ENCODE measurements around the gene AKR1B15.
A peak's percentile ranks its signal among the peaks of the same experiment; 100 is the strongest.

The AKR1B15 gene

DNA sequence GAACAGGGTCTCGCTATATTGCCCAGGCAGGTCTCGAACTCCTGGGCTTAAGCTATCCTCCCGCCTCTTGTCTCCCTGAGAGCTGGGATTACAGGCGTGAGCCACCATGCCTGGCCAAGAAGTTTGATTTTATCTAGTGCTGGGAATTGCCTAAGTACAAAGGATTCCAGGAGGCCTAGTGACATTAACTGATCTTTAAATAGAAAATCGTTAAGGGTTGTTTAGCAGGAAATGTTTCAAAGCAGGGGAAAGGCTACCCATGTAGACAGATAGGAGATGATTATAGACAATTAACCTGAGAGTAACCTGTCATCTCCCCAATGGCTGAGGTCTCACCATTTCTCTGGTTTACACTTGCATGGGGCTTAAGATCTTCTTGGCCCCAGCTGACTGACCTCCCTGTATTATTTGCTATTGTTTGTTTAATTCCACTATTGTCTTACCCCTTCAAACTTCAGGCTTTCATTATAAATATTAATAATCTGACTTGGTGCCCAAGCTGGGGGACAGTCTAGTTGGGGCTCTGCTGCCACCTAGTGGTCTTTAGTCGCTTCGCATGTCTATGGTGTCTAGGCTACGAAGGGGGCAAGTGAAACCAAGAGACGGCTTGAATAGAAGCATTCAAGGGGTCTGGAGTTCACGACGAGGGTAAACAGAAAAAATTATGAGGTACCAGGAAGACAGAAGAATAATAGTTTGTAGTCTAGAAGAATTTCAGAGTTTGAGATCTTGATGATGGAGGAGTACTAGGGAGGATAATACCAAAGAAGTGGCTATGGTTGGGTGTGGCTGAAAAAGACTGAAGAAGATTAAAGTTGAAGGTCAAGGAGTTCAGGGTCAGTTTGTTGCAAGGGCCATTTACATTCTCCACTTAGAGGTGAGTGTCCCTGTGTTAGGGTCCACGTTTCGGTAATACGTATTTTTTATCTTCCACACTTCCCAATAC lies 57.3 kb downstream of the AKR1B15 start:
- FAIRE-seq (peak; percentile 65), DNase-seq (ENCODE audit: extremely low spot score, insufficient read length, low read depth) (peak; percentile 15)

DNA sequence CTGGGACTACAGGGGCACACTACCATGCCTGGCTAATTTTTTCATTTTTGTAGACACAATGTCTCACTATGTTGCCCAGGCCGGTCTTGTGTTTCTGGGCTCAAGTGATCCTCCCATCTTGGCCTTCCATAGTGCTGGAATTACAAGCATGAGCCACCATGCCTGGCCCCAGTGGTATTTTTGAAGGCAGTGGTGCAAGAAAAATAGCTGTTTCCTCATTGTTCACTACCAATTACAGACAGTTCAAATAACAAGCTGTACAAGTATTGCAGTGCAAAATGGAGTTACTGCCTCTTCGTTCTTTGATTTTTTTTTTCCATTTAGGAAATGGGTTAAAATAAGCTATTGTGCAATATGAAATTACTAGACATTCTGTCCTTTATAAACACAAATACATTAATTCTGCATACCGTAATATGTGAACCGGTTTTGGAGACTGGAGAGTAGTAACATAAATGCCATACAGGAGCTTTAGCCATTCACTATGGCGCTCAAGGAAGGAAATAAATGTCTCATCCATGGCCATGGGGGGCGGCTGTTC lies 62.8 kb downstream of the AKR1B15 start:
- no peak for FAIRE-seq
- DNase-seq (ENCODE audit: extremely low spot score, insufficient read length, low read depth) = no peak

DNA sequence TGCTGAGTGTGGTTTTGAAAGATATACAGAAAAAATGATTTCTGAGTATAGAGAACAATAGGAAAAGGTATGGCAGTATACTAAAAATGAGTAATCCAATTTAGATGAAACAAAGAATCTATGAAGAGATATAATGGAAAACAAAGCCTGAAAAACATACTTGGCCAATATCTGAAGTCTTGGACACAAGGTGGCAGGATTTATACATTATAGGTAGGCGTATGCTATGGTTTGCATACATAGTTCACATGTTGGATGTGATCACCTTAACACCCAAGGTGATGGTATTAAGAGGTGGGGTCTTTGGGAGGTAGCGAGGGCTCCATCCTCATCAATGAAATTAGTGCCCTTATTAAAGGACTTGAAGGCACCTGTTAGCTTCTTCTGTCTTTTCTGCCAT lies 63.3 kb downstream of the AKR1B15 start:
- DNase-seq (ENCODE audit: extremely low spot score, insufficient read length, low read depth) (no peak), FAIRE-seq (no peak)

DNA sequence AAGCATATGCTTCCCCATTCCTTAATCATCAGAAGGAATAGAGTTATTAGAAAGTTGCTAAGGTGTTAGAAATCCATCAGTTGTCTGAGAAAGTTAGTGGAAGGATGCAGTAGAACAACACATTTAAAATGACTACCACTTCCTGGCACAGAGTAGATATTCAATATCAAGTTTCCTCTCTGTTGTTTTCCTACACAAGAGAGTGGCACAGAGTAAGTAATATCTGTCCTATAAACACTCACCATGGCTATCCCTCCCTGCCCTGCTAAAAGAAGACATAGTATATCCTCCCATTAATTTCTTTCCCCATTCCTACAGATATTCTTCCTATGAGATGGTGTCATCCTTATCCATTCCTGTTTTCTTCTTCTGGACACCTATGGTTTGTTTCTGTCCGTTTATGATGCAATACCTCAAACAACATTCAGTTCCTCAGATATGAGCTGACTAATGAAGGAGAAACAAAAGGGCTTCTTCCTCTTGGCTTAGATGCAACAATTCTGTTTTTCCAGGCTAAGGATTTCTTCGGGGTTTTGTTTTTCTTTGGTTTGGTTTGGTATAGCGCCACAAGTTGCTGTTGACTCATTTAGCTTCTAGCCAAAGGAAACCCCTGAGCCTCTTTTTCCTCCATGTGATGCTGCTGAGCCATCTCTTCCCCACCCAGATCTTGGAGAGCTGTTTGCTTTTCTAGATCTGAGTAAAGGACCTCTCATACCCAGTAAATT lies 64.9 kb downstream of the AKR1B15 start:
- FAIRE-seq = no peak
- DNase-seq (ENCODE audit: extremely low spot score, insufficient read length, low read depth) = no peak

DNA sequence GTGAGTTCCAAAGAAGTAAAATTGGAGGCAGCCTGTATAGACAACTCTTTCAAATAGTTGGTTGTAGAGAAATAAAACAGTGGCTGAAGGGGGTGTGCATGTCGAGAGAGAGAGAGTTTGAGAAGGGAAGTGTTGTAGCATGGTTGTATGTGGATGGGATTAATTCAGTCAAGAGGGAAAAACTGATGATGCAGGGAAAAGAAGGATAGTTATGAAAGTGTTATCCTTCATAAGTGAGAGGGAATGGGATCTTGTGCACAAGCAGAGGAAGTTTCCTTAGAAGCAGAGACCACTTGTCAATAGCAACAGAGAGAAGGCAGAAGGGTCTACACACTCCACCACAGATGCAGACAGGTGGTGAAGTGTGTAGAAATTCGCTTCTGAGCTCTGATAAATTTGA lies 67.7 kb downstream of the AKR1B15 start:
- FAIRE-seq = no peak
- no peak for DNase-seq (ENCODE audit: extremely low spot score, insufficient read length, low read depth)

DNA sequence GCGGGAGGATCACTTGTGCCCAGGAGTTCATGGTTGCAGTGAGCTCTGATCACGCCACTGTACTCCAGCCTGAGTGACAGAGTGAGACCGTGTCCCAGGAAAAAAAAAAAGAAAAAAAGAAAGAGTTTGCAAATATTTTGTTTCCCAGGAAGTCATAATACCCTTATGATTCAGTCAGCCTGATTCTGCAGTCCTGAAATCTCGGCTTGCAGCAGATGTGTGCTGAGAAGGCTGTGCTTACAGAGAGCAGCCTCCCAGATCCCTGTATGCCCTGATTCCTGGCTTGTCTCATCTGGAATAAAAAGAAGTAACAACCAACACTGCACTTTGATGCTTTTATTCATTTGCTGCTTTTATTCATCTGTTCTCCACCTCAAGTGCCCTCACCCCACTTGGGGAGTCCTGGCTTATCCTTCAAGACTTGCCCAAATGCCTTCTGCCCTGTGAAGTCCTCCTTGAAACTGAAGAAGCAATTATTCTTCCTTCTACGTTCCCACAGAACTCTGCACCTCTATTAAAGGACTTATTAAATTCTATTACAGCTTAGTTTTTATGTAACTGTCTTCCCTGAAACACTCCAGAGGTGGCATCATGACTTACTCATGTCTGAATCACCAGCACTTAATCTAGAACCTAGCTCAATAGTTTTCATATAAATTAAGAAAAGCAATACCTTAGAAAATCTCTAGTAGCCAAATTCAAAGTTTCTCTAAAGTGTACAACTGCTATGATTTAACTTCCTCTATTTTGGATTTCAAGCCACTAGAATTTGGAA lies 70.0 kb downstream of the AKR1B15 start:
- no peak for DNase-seq (ENCODE audit: extremely low spot score, insufficient read length, low read depth)
- no peak for FAIRE-seq

DNA sequence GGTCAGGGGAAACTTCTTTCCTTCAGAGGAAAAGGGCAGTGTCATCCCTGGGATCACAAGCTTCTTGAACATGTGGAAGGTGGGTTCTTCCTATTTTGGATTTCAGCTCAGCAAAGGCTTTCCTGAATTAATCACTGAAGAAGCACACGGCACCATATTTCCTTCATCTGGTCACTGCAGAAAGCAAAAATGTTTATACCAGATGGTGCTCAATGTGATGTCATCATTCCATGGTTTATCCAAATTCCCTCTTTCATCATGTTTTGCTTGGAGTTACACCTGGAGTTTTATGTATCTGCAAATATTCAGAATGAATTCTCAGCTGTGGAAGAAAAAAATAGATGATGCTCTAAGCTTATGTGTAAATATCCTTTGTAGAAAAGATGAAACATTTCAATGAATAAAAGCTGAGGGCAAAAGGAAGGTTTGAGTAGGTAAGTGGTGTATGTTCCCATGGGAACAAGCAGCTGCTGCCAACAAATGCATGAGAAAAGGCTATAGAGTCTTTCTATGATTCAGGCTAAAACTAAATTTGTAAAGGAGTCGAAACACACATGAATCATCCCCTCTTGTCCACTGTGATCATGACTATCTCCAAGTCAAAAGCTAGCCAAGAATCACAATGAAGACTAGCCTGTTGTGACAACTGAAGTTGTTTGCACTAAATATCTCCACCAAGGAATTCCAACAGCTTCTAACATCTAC lies 70.9 kb downstream of the AKR1B15 start:
- FAIRE-seq (no peak), DNase-seq (ENCODE audit: extremely low spot score, insufficient read length, low read depth) (no peak)

DNA sequence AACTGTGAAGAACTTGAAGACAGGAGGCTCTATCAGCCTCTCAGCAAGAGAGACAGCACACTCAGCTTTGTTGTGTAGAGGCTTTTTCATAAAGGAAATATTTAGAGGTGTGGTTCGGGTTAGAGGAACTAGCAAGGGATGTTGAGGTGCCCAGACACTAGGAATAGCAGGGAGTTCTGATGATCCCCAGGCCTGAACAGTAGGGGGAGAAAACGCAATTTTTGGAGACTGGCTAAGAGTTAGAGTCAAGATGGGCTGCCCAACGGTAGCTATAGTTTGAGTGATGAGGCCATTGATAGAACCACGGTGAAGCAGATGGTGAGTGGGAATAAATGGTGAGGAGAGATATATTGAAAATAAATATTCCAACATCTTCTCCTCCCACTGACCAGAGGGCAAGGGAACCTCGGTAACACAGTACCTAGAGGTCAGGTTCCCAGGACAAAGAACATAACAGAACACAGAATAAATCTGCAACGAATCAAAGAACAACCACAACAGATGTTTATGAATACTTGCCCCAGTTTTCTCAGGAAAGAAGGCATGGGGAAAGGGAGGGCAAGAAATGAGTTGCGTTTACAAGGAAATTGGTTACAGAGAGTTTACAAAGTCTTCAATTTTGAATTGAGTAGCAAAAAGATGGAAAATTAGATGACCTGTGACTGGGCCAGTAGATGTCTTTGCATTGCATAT lies 73.5 kb downstream of the AKR1B15 start:
- FAIRE-seq (no peak), DNase-seq (ENCODE audit: extremely low spot score, insufficient read length, low read depth) (no peak)

DNA sequence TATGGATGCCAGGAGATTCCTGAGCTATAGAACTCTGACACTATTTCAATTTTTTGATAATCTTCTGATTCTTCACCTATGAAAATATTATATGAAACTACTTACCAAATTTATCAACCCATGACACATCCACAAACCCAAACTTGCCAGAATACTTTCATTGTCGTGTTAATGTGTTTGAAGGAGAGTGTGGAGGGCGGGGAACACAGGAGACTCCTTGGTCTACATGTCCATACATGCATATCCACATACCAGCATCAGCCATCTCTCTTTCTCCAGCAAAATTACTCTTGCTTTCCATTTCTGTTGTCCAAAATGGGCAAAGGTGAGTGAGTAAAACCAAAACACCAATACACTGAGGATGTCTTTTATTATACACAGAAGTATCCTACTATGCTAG lies 74.3 kb downstream of the AKR1B15 start:
- FAIRE-seq (no peak), DNase-seq (ENCODE audit: extremely low spot score, insufficient read length, low read depth) (no peak)

DNA sequence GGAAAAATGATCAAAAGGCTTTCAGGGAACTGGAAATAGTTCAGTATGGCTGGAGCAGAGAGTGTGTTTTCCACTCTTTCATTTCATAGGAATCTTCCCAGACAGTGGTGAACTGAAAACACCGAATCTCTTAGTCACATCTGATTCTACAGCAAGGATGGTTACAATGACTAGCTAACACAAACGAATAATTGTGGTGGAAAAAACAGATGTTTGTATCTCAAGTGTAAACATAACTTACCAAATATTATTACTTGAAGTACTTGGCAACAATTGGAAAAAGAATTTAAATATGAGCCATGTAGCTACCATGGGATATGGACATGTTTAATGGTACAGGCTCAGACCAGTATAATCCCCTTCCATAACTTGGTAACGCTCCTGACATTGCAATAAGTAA lies 76.6 kb downstream of the AKR1B15 start:
- FAIRE-seq = no peak

DNA sequence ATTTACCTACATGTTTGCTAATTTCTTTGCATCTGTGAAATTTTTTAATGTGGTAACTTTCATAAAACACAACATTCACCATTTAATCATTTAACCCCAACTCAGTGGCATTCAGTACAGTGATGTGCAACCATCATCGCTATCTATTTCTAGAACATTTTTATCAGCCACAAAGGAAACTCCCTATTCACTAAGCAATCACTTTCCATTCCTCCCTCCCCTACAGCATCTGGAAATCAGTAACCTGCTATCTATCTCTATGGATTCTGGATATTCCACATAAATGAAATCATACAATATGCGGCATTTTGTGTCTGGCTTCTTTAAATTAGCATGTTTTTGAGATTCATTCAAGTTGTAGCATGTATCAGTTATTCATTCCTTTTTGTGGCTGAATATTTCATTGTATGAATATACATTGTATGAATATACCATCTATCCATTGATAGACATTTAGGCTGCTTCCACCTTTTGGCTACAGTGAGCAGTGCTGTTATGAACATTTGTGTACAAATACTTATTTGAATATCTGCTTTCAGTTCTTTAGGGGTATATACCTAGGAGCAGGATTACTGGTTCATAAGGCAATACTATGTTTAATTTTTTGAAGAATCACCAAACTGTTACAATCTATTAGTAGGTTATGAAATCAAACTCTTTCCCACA lies 78.3 kb downstream of the AKR1B15 start:
- no peak for FAIRE-seq
- no peak for DNase-seq (ENCODE audit: extremely low spot score, insufficient read length, low read depth)

More for the DNA sequence above, 76.6 kb downstream of the AKR1B15 start:
- no peak for DNase-seq (ENCODE audit: extremely low spot score, insufficient read length, low read depth)

DNA sequence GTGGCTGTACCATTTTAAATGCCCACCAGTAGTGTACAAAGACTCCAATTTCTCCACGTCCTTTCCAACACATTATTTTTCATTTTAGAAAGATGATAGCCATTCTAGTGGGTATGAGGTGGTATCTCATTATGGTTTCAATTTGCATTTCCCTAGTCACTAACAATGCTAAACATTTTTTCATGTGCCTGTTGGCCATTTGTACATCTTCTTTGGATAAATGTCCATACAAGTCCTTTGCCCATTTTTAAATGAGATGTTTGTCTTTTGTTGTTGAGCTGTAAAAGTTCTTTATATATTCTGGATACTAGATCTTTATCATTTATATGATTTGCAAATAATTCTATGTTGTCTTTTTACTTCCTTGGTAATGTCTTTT lies 78.9 kb downstream of the AKR1B15 start:
- no peak for FAIRE-seq
- DNase-seq (ENCODE audit: extremely low spot score, insufficient read length, low read depth) = no peak

DNA sequence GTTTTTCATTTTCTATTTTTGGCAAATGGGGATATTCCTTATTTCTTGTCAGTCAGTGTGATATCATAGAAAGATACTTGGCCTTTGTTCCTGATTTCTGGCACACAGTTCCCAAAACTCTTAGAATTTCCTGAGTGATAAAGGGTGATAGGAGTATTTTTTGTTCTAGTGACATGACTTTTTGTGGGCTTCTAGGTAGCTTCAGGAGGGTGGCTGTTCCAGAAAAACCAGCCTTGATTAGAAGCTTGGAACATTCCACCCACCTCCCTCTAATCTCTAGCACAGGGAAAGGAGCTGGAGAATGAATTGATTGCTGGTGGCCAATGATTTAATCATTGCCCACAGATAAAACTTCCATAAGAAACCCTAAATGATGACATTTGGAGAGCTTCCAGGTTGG lies 80.5 kb downstream of the AKR1B15 start:
- no peak for FAIRE-seq
- no peak for DNase-seq (ENCODE audit: extremely low spot score, insufficient read length, low read depth)
